HEK293 (cell line): ENCODE results near the gene ABR.
A peak's percentile ranks its signal among the peaks of the same experiment; 100 is the strongest.

Source experiments
- CTCF ChIA-PET: fragments of 350-600 bp; formaldehyde crosslinking; extraction: SDS; loops from one replicate; lab custom pipeline; 2021; ENCODE audit warnings: antibody characterized with exemption; lab: Yijun Ruan, JAX
- POLR2A ChIA-PET: fragments of 300-600 bp; formaldehyde crosslinking; extraction: SDS; loops from one replicate; lab custom pipeline; 2020; ENCODE audit warnings: antibody characterized with exemption, inconsistent platforms; lab: Yijun Ruan, JAX
- H3K27ac ChIP-seq: fragments of 200-500 bp; sonication (Bioruptor generic); 2 replicates; pipeline ENCODE4 v1.5.1; 2014; ENCODE audit warnings: low read depth, low read length, control low read depth, inconsistent platforms; ENCODE audit errors: extremely low read depth
- H3K36me3 ChIP-seq, 2 experiments: fragments of 200-500 bp in 1 of 2; sonication (Bioruptor generic) in 1 of 2; 1 replicate in 1 of 2; 2 replicates in 1 of 2; pipeline ENCODE4 v1.5.1; 2014 to 2017; ENCODE audit warnings: inconsistent platforms in 2 of 2, low read length in 2 of 2; ENCODE audit not compliant: control insufficient read depth in 2 of 2, insufficient read depth in 1 of 2
- H3K4me1 ChIP-seq: fragments of 200-500 bp; sonication (Bioruptor generic); 2 replicates; pipeline ENCODE4 v1.5.1; 2014; ENCODE audit warnings: mild to moderate bottlenecking, low read length, inconsistent platforms; ENCODE audit not compliant: control insufficient read depth, insufficient read depth
- H3K4me3 ChIP-seq: 2 replicates; pipeline ENCODE4 v1.5.1; 2011; ENCODE audit warnings: low read depth, mild to moderate bottlenecking, control low read depth, low read length, moderate library complexity
- H3K9me3 ChIP-seq: fragments of 200-500 bp; sonication (Bioruptor generic); 2 replicates; pipeline ENCODE4 v1.5.1; 2014; ENCODE audit warnings: low read depth, low read length, inconsistent platforms; ENCODE audit not compliant: control insufficient read depth, insufficient read depth
- GLIS1 ChIP-seq: fragments of 450-650 bp; formaldehyde crosslinking; IDR thresholded peaks from 2 replicates; pipeline ENCODE4 v1.5.1; 2016; ENCODE audit warnings: missing biosample characterization, missing genetic modification characterization
- HOXA7 ChIP-seq: sonication (generic); formaldehyde crosslinking; IDR thresholded peaks from 2 replicates; pipeline ENCODE4 v1.8.1; 2022; ENCODE audit warnings: missing genetic modification reagents, borderline replicate concordance
- SALL2 ChIP-seq: fragments of 450-650 bp; formaldehyde crosslinking; IDR thresholded peaks from 2 replicates; pipeline ENCODE4 v1.5.0; 2017; ENCODE audit warnings: missing biosample characterization, mild to moderate bottlenecking, missing genetic modification characterization, borderline replicate concordance
- SCRT1 ChIP-seq: fragments of 450-650 bp; formaldehyde crosslinking; IDR thresholded peaks from 2 replicates; pipeline ENCODE4 v1.5.1; 2016; ENCODE audit warnings: missing biosample characterization, missing genetic modification characterization, borderline replicate concordance
- SP3 ChIP-seq: fragments of 450-650 bp; formaldehyde crosslinking; IDR thresholded peaks from 2 replicates; pipeline ENCODE4 v1.5.1; 2016; ENCODE audit warnings: missing biosample characterization, missing genetic modification characterization
- ZBTB20 ChIP-seq: fragments of 450-650 bp; formaldehyde crosslinking; IDR thresholded peaks from 2 replicates; pipeline ENCODE4 v1.5.1; 2016; ENCODE audit warnings: missing biosample characterization, missing genetic modification characterization
- ZNF133 ChIP-seq: fragments of 450-650 bp; formaldehyde crosslinking; IDR thresholded peaks from 2 replicates; pipeline ENCODE4 v1.5.1; 2016; ENCODE audit warnings: missing biosample characterization, missing genetic modification characterization
- ZNF146 ChIP-seq: fragments of 450-650 bp; formaldehyde crosslinking; IDR thresholded peaks from 2 replicates; pipeline ENCODE4 v1.5.1; 2016; ENCODE audit warnings: missing biosample characterization, missing genetic modification characterization
- ZNF324 ChIP-seq: fragments of 450-650 bp; formaldehyde crosslinking; IDR thresholded peaks from 2 replicates; pipeline ENCODE4 v1.5.1; 2016; ENCODE audit warnings: missing biosample characterization, missing genetic modification characterization
- ZNF426 ChIP-seq: fragments of 450-650 bp; formaldehyde crosslinking; IDR thresholded peaks from 2 replicates; pipeline ENCODE4 v1.5.1; 2017; ENCODE audit warnings: missing biosample characterization, missing genetic modification characterization, mild to moderate bottlenecking, inconsistent platforms, moderate library complexity
- ZNF561 ChIP-seq: fragments of 450-650 bp; IDR thresholded peaks from 2 replicates; pipeline ENCODE4 v1.5.1; 2018; ENCODE audit warnings: missing biosample characterization, missing genetic modification characterization, borderline replicate concordance
- ZNF621 ChIP-seq: fragments of 450-650 bp; formaldehyde crosslinking; IDR thresholded peaks from 2 replicates; pipeline ENCODE4 v1.5.1; 2017; ENCODE audit warnings: missing biosample characterization, missing genetic modification characterization
- ZSCAN30 ChIP-seq: fragments of 450-650 bp; IDR thresholded peaks from 2 replicates; pipeline ENCODE4 v1.5.1; 2018; ENCODE audit warnings: missing biosample characterization, mild to moderate bottlenecking, missing genetic modification characterization, moderate library complexity
- ZXDB ChIP-seq: fragments of 450-650 bp; formaldehyde crosslinking; IDR thresholded peaks from 2 replicates; pipeline ENCODE4 v1.5.1; 2016; ENCODE audit warnings: missing biosample characterization, missing genetic modification characterization
- TF ChIP-seq, protein P1 (sequence below): fragments of 450-650 bp; formaldehyde crosslinking; IDR thresholded peaks from 2 replicates; pipeline ENCODE4 v1.5.1; 2017; ENCODE audit warnings: missing biosample characterization, missing genetic modification characterization
- TF ChIP-seq, protein P2 (sequence below): fragments of 450-650 bp; formaldehyde crosslinking; IDR thresholded peaks from 2 replicates; pipeline ENCODE4 v1.5.1; 2016; ENCODE audit warnings: missing biosample characterization, missing genetic modification characterization
- TF ChIP-seq, protein P3 (sequence below): fragments of 450-650 bp; formaldehyde crosslinking; IDR thresholded peaks from 2 replicates; pipeline ENCODE4 v1.5.1; 2016; ENCODE audit warnings: missing biosample characterization, missing genetic modification characterization
- TF ChIP-seq, protein P4 (sequence below): fragments of 450-650 bp; formaldehyde crosslinking; IDR thresholded peaks from 2 replicates; pipeline ENCODE4 v1.5.1; 2016; ENCODE audit warnings: missing biosample characterization, missing genetic modification characterization, borderline replicate concordance

ABR gene

DNA sequence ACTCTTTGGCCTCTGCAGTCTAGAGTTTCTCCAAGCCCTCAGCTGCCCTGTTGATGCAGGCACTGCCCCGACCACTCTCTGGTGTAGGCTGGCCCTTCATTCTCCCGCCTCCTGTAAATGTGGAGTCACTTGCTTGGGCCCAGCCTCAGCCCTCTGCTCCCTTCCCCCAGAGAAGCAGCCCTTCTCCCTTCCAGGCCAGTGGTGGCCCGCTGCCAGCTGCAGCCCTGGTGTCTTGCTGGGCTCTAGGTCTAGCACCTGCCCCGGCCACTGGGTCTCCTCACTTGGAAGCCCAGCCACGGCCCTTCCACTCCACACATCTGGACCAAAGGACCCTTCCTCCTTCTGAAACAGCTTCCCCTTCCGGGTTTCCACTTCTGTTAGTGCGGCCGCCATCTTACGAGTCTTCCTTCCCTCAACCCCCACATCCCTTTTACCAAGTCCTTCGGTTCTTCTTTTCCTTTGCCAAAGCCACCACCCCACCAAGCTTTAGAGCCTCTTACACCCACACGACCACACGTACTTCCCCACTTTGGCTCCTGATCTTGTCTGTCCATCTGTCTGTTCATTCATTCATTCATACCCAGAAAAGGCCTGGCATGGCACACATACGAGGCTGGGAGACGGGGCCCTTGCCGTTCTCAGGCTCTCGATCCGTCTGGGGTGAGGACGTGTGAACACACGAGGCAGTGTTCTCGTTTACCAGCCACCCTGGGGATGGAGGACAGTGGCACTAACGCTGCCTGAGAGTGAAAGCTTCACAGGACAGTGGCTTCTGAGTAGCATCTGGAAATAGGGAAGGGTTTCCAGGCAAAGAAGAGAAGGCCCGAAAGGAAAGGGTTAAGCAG lies 68.0 kb downstream of the ABR start (continued):
- TF ChIP-seq ZNF621 (tag by site-specific recombination) (no peak), ZNF426 (no peak)
- TF ChIP-seq, protein P1, sequence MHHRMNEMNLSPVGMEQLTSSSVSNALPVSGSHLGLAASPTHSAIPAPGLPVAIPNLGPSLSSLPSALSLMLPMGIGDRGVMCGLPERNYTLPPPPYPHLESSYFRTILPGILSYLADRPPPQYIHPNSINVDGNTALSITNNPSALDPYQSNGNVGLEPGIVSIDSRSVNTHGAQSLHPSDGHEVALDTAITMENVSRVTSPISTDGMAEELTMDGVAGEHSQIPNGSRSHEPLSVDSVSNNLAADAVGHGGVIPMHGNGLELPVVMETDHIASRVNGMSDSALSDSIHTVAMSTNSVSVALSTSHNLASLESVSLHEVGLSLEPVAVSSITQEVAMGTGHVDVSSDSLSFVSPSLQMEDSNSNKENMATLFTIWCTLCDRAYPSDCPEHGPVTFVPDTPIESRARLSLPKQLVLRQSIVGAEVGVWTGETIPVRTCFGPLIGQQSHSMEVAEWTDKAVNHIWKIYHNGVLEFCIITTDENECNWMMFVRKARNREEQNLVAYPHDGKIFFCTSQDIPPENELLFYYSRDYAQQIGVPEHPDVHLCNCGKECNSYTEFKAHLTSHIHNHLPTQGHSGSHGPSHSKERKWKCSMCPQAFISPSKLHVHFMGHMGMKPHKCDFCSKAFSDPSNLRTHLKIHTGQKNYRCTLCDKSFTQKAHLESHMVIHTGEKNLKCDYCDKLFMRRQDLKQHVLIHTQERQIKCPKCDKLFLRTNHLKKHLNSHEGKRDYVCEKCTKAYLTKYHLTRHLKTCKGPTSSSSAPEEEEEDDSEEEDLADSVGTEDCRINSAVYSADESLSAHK (tag by site-specific recombination) = no peak

DNA sequence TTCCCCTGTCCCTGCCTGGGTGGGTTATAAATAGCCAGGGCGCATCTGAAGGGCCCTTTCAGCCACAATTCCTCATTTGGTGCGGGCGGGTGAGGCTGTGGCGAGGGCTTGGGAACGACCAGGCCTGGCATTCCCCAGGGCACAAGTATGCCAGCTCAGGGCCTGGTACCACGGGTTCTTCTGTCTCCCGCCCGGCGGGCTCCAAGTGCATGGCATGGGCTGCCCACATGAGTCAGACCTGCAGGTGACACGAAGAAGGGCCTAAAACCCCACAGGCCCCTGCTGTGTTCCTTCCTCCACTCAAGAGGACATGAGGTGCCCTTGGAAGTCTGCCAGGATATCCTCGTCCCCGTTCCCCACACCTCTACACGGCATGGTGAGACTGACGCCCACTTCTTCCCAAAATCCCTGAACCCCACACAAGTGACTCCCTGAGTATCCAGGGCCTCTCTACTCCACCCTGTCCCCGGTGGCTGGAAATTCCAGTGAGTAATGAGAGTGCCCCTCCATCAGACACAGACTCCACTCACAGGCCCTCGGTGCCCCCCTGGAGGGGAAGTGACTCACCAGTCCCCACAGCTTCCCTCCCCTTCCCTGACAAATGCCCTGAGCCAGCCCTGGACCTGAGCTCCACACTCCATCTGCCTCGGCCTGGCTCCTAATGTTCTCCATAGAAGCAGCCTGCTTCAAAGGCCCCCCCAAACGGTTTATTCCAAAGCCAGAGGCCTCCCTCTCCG lies 68.8 kb downstream of the ABR start:
- ChIA-PET CTCF (interaction anchor here (1.0 to 4.0 kb wide), 5 partner anchors 10 to 54 kb away, joined by 4 to 25 read pairs (median 5); no protein-coding TSS in a partner anchor), POLR2A (interaction anchor here (0.5 to 1.0 kb wide), 3 partner anchors 24 to 118 kb away, joined by 3 to 4 read pairs (median 3); no protein-coding TSS in a partner anchor)
- Histone ChIP-seq H3K27ac (peak overlapping the region; percentile 94), H3K4me1 (peaks cover 43% of the 10 kb centered on the region), H3K36me3 (peaks cover 3 to 9% of the 10 kb centered on the region in 2 experiments; a peak in 2 of 3 replicates), H3K9me3 (no peaks in the 10 kb centered on the region), H3K4me3 (no peak overlapping the region)
- TF ChIP-seq GLIS1 (tag by site-specific recombination) (peak; percentile 99), ZNF324 (peak; percentile 78), ZNF561 (tag by site-specific recombination) (0 out of 2 replicates have a peak, but pooled peaks have one; percentile 30), ZNF146 (tag by site-specific recombination) (0 out of 2 replicates have a peak, but pooled peaks have one; percentile 12), ZNF133 (tag by site-specific recombination) (no peak), ZXDB (peak; percentile 56; the same call in 1 of the 2 replicates), ZSCAN30 (tag by site-specific recombination) (no peak; the same call in 1 of the 2 replicates), SCRT1 (tag by site-specific recombination) (no peak), SALL2 (no peak), ZBTB20 (tag by site-specific recombination) (peak; percentile 97), SP3 (peak; percentile 44; the same call in 1 of the 2 replicates), HOXA7 (CRISPR knock-in tag) (no peak)
- TF ChIP-seq, protein P2, sequence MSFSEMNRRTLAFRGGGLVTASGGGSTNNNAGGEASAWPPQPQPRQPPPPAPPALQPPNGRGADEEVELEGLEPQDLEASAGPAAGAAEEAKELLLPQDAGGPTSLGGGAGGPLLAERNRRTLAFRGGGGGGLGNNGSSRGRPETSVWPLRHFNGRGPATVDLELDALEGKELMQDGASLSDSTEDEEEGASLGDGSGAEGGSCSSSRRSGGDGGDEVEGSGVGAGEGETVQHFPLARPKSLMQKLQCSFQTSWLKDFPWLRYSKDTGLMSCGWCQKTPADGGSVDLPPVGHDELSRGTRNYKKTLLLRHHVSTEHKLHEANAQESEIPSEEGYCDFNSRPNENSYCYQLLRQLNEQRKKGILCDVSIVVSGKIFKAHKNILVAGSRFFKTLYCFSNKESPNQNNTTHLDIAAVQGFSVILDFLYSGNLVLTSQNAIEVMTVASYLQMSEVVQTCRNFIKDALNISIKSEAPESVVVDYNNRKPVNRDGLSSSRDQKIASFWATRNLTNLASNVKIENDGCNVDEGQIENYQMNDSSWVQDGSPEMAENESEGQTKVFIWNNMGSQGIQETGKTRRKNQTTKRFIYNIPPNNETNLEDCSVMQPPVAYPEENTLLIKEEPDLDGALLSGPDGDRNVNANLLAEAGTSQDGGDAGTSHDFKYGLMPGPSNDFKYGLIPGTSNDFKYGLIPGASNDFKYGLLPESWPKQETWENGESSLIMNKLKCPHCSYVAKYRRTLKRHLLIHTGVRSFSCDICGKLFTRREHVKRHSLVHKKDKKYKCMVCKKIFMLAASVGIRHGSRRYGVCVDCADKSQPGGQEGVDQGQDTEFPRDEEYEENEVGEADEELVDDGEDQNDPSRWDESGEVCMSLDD (tag by site-specific recombination) = 0 out of 2 replicates have a peak, but pooled peaks have one; percentile 95
- TF ChIP-seq, protein P3, sequence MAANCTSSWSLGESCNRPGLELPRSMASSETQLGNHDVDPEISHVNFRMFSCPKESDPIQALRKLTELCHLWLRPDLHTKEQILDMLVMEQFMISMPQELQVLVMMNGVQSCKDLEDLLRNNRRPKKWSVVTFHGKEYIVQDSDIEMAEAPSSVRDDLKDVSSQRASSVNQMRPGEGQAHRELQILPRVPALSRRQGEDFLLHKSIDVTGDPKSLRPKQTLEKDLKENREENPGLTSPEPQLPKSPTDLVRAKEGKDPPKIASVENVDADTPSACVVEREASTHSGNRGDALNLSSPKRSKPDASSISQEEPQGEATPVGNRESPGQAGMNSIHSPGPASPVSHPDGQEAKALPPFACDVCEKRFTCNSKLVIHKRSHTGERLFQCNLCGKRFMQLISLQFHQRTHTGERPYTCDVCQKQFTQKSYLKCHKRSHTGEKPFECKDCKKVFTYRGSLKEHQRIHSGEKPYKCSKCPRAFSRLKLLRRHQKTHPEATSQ (tag by site-specific recombination) = no peak
- TF ChIP-seq, protein P4, sequence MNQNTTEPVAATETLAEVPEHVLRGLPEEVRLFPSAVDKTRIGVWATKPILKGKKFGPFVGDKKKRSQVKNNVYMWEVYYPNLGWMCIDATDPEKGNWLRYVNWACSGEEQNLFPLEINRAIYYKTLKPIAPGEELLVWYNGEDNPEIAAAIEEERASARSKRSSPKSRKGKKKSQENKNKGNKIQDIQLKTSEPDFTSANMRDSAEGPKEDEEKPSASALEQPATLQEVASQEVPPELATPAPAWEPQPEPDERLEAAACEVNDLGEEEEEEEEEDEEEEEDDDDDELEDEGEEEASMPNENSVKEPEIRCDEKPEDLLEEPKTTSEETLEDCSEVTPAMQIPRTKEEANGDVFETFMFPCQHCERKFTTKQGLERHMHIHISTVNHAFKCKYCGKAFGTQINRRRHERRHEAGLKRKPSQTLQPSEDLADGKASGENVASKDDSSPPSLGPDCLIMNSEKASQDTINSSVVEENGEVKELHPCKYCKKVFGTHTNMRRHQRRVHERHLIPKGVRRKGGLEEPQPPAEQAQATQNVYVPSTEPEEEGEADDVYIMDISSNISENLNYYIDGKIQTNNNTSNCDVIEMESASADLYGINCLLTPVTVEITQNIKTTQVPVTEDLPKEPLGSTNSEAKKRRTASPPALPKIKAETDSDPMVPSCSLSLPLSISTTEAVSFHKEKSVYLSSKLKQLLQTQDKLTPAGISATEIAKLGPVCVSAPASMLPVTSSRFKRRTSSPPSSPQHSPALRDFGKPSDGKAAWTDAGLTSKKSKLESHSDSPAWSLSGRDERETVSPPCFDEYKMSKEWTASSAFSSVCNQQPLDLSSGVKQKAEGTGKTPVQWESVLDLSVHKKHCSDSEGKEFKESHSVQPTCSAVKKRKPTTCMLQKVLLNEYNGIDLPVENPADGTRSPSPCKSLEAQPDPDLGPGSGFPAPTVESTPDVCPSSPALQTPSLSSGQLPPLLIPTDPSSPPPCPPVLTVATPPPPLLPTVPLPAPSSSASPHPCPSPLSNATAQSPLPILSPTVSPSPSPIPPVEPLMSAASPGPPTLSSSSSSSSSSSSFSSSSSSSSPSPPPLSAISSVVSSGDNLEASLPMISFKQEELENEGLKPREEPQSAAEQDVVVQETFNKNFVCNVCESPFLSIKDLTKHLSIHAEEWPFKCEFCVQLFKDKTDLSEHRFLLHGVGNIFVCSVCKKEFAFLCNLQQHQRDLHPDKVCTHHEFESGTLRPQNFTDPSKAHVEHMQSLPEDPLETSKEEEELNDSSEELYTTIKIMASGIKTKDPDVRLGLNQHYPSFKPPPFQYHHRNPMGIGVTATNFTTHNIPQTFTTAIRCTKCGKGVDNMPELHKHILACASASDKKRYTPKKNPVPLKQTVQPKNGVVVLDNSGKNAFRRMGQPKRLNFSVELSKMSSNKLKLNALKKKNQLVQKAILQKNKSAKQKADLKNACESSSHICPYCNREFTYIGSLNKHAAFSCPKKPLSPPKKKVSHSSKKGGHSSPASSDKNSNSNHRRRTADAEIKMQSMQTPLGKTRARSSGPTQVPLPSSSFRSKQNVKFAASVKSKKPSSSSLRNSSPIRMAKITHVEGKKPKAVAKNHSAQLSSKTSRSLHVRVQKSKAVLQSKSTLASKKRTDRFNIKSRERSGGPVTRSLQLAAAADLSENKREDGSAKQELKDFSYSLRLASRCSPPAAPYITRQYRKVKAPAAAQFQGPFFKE (tag by site-specific recombination) = no peak
